NT2/D1 (cell line): ENCODE data around the gene ANKFN1.

ENCODE experiments used
- DNase-seq: peaks from one replicate; pipeline ENCODE4 v3.0.0-alpha.2; 2011; ENCODE audit warnings: low read depth, low spot score
- H3K27me3 ChIP-seq: 2 replicates; pipeline ENCODE4 v1.6.0; 2011; ENCODE audit warnings: mild to moderate bottlenecking; ENCODE audit not compliant: insufficient read length, insufficient read depth
- H3K36me3 ChIP-seq: 2 replicates; pipeline ENCODE4 v1.6.1; 2011; ENCODE audit warnings: mild to moderate bottlenecking, low read length, mixed read lengths; ENCODE audit not compliant: insufficient read depth, insufficient read length
- H3K4me1 ChIP-seq: 2 replicates; pipeline ENCODE4 v1.5.1; 2011; ENCODE audit not compliant: insufficient read depth, insufficient read length
- H3K4me3 ChIP-seq: 2 replicates; pipeline ENCODE4 v1.5.1; 2011; ENCODE audit warnings: low read depth; ENCODE audit not compliant: insufficient read length
- H3K9ac ChIP-seq: 2 replicates; pipeline ENCODE4 v1.6.0; 2011; ENCODE audit warnings: low read depth; ENCODE audit not compliant: insufficient read length
- H3K9me3 ChIP-seq: 2 replicates; pipeline ENCODE4 v1.5.1; 2011; ENCODE audit warnings: mild to moderate bottlenecking, low read length; ENCODE audit not compliant: insufficient read depth
- SUZ12 ChIP-seq: IDR thresholded peaks from 2 replicates; pipeline ENCODE4 v1.6.1; 2011; ENCODE audit not compliant: insufficient read length, insufficient read depth; ENCODE audit errors: extremely low read depth
- YY1 ChIP-seq: IDR thresholded peaks from 2 replicates; pipeline ENCODE4 v1.6.1; 2011; ENCODE audit not compliant: insufficient read length, insufficient read depth
- ZNF274 ChIP-seq: IDR thresholded peaks from 2 replicates; pipeline ENCODE4 v1.6.1; 2011; ENCODE audit warnings: mild to moderate bottlenecking, low read depth, low read length

The ANKFN1 gene

DNA sequence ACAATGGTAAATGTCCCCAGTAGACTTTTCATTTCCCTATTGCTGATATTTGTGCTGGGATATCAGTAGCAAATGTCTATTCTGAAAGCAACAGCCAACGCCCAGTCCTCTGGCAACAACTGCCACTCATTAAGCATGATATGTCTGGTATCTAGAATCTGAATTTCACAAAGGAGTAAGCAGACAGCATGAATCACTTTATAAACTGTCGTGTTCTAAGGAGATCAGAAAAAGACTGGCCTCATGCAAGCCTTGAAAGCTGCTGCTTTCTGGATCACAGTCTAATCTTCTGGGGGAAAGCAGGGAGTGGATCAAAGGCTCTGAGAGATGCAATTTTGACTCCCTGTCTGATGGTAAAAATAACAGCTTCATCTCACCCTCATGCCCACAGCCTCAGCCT is 287.1 kb downstream of the ANKFN1 start:
- Histone ChIP-seq H3K9me3 (no peaks in the 10 kb centered on the region), H3K9ac (no peak overlapping the region), H3K4me1 (no peaks in the 10 kb centered on the region), H3K36me3 (no peaks in the 10 kb centered on the region), H3K4me3 (no peak overlapping the region), H3K27me3 (no peaks in the 10 kb centered on the region)
- no peak for DNase-seq
- TF ChIP-seq YY1 (no peak), ZNF274 (no peak), SUZ12 (no peak)

DNA sequence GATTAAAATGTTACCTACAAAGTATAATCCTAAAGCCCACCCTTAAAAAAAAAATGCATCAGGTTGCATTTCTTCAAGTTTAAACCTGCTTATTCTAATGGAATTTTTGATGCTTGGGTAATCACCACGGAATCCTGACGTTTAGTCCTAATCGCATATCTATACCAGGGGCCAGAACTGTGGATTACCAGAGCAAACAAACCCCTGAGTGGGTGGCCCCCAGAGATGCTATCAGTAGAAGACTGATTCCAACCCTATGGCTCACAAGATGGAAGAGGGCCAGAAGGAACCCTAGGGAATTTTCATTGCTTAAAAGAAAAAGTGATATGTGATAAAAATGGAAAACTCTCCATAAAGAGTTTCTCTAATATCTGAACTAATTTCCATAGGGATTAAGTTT is 288.0 kb downstream of the ANKFN1 start:
- TF ChIP-seq SUZ12 (no peak), YY1 (no peak), ZNF274 (no peak)

GRCh38 chr17:56445692-56446411 is 292.6 kb downstream of the ANKFN1 start:
- no peaks in the 10 kb centered on the region for H3K9me3 ChIP-seq
- H3K9ac ChIP-seq, result no peak overlapping the region
- no peak for DNase-seq
- TF ChIP-seq ZNF274, result no peak
- TF ChIP-seq SUZ12, result no peak
- no peak for TF ChIP-seq YY1
- H3K36me3 ChIP-seq, result no peaks in the 10 kb centered on the region
- H3K4me1 ChIP-seq, result no peaks in the 10 kb centered on the region
- no peaks in the 10 kb centered on the region for H3K27me3 ChIP-seq
- H3K4me3 ChIP-seq, result no peak overlapping the region

More for the DNA sequence above, 288.0 kb downstream of the ANKFN1 start:
- Histone ChIP-seq H3K4me1 (no peaks in the 10 kb centered on the region), H3K27me3 (no peaks in the 10 kb centered on the region), H3K9me3 (no peaks in the 10 kb centered on the region), H3K4me3 (no peak overlapping the region), H3K36me3 (no peaks in the 10 kb centered on the region), H3K9ac (no peak overlapping the region)
- DNase-seq, result no peak

DNA sequence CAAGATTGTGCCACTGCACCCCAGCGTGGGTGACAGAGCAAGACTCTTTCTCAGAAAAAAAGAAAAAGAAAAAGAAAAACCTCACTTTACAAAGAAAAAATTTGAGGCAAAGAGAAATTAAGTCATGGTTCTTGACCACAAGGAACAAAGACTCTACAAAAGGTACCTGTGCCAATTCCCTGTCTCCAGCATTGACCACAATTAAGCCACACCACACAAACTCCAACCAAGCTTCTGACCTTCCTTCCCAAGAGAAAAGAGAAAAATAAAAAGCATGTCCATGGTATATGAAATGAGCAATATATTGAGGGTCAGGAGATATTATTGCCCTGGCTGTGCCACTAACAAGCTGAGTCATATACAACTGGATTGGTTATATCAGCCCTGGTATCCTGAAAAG is 293.9 kb downstream of the ANKFN1 start:
- H3K9me3 ChIP-seq, result no peaks in the 10 kb centered on the region
- TF ChIP-seq SUZ12 (no peak), YY1 (no peak), ZNF274 (no peak)
- DNase-seq, result no peak
- H3K9ac ChIP-seq, result no peak overlapping the region
- H3K27me3 ChIP-seq, result no peaks in the 10 kb centered on the region
- no peaks in the 10 kb centered on the region for H3K36me3 ChIP-seq
- no peaks in the 10 kb centered on the region for H3K4me1 ChIP-seq
- H3K4me3 ChIP-seq, result no peak overlapping the region

GRCh38 chr17:56448371-56448770 is 295.1 kb downstream of the ANKFN1 start:
- Histone ChIP-seq H3K4me3 (no peak overlapping the region), H3K9me3 (no peaks in the 10 kb centered on the region), H3K9ac (no peak overlapping the region), H3K4me1 (no peaks in the 10 kb centered on the region), H3K27me3 (no peaks in the 10 kb centered on the region), H3K36me3 (no peaks in the 10 kb centered on the region)
- TF ChIP-seq YY1, result no peak
- no peak for TF ChIP-seq ZNF274
- TF ChIP-seq SUZ12, result no peak
- DNase-seq, result no peak

DNA sequence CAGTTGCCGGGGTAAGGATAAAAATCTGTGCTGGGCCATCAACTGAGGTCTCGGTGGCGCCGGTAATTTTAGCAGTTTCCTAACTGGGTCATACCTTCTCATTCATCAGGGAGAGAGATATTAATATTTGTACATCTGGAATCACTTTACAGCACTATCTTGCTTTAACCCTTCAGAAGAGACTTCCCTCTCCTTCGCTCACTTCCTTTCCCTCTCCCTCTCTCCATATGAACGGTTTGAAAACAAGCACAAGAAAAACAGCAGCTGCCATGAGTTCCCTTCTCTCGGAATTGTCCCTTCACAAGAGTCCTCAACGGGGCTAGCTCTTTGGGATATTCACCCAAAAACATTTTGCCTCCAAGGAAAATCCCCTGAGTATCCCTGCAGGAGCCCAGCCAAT is 295.9 kb downstream of the ANKFN1 start:
- no peaks in the 10 kb centered on the region for H3K4me1 ChIP-seq
- H3K9ac ChIP-seq, result no peak overlapping the region
- H3K36me3 ChIP-seq, result no peaks in the 10 kb centered on the region
- DNase-seq, result no peak
- TF ChIP-seq YY1 (no peak), SUZ12 (no peak), ZNF274 (no peak)
- no peak overlapping the region for H3K4me3 ChIP-seq
- H3K27me3 ChIP-seq, result no peaks in the 10 kb centered on the region
- no peaks in the 10 kb centered on the region for H3K9me3 ChIP-seq

GRCh38 chr17:56451629-56452028 is 298.4 kb downstream of the ANKFN1 start:
- no peaks in the 10 kb centered on the region for H3K36me3 ChIP-seq
- TF ChIP-seq ZNF274 (no peak), SUZ12 (no peak), YY1 (no peak)
- H3K9ac ChIP-seq, result no peak overlapping the region
- no peaks in the 10 kb centered on the region for H3K9me3 ChIP-seq
- no peak overlapping the region for H3K4me3 ChIP-seq
- H3K4me1 ChIP-seq, result no peaks in the 10 kb centered on the region
- DNase-seq, result no peak
- no peaks in the 10 kb centered on the region for H3K27me3 ChIP-seq

DNA sequence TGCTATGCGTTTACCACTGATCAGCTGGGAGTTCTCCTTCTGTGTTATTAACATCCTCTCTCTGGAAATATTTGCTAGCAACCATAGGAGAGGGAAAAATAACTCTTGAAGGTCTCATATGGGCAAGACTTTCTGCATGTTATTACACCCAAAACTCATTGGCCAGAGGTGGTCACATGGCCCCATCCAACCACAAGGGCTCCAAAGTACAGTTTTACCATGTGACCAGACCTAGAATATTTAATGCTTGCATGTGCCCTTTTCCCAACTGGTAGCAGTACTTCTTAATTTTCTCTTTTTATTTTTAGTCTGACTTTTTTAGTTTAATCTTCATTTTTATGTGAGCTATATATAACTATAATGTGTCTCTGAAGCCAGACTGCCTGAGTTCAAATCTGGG is 299.2 kb downstream of the ANKFN1 start:
- Histone ChIP-seq H3K9ac (no peak overlapping the region), H3K9me3 (no peaks in the 10 kb centered on the region), H3K36me3 (no peaks in the 10 kb centered on the region), H3K27me3 (no peaks in the 10 kb centered on the region), H3K4me1 (no peaks in the 10 kb centered on the region), H3K4me3 (no peak overlapping the region)
- TF ChIP-seq ZNF274 (no peak), SUZ12 (no peak), YY1 (no peak)
- no peak for DNase-seq
